Immature natural killer cell (primary cell): ENCODE results near the gene SLC22A1. TPM values are rescaled to one million over a fixed set of nuclear protein-coding genes. Genes with fewer than 3 reads are reported as not detected.
A peak's percentile ranks its signal among the peaks of the same experiment; 100 is the strongest.

Experiments used
- DNase-seq, 3 donors: peaks; one replicate each; pipeline ENCODE4 v3.0.0; 2022; ENCODE audit warnings: mixed read lengths in 1 of 3
- H3K27ac Mint-ChIP-seq, 6 donors: one replicate each; pipeline ENCODE4 v1.8.0; 2020; ENCODE audit warnings: mixed read lengths in 6 of 6, mild to moderate bottlenecking in 5 of 6, inconsistent platforms in 4 of 6, moderate library complexity in 3 of 6
- H3K27me3 Mint-ChIP-seq, 3 donors: one replicate each; pipeline ENCODE4 v1.8.0; 2020 to 2021; ENCODE audit warnings: low read depth in 3 of 3, mild to moderate bottlenecking in 3 of 3, mixed read lengths in 3 of 3, moderate library complexity in 3 of 3, inconsistent platforms in 1 of 3
- H3K36me3 Mint-ChIP-seq, 3 donors: one replicate each; pipeline ENCODE4 v1.8.0; 2020; ENCODE audit warnings: mixed read lengths in 3 of 3, inconsistent platforms in 2 of 3, mild to moderate bottlenecking in 2 of 3
- H3K4me1 Mint-ChIP-seq, 2 donors: one replicate each; pipeline ENCODE4 v1.8.0; 2020; ENCODE audit warnings: inconsistent platforms in 2 of 2, mild to moderate bottlenecking in 2 of 2, mixed read lengths in 2 of 2, moderate library complexity in 1 of 2
- H3K4me3 Mint-ChIP-seq, 5 donors: one replicate each; pipeline ENCODE4 v1.8.0; 2020; ENCODE audit warnings: mild to moderate bottlenecking in 5 of 5, mixed read lengths in 5 of 5, inconsistent platforms in 3 of 5, moderate library complexity in 3 of 5
- H3K9me3 Mint-ChIP-seq, 6 donors: one replicate each; pipeline ENCODE4 v1.8.0; 2020; ENCODE audit warnings: mild to moderate bottlenecking in 6 of 6, mixed read lengths in 6 of 6, inconsistent platforms in 4 of 6, moderate library complexity in 3 of 6
- polyA plus RNA-seq, 3 donors: library from polyadenylated mRNA; unstranded; fragments of 300-500 nt; fragmentation: Illumina TruSeq; gene quantifications; one replicate each; pipeline ENCODE4 v1.2.3, GENCODE V29; 2021

Gene SLC22A1
- 1 to 10 TPM in 1 of 3 donors, under 1 TPM in 1, not detected in 1; 0.44 to 2.1 TPM for polyA plus RNA-seq

GRCh38 chr6:160121558-160121957 is at the start of gene SLC22A1:
TSS of gene SLC22A1 (plus strand) at chr6:160121815. CDS start at chr6:160121936, 121 bp downstream.
- peak within 1 kb of the TSS in 1 of 6 donors; percentile 17 for H3K27ac Mint-ChIP-seq
- DNase-seq = no peak
- H3K4me3 Mint-ChIP-seq = no peak within 1 kb of the TSS
- H3K36me3 Mint-ChIP-seq = peaks cover 5 to 21% (median 5%) of the 10 kb centered on the region in 3 donors
- H3K27me3 Mint-ChIP-seq = peaks cover 2 to 5% (median 2%) of the 10 kb centered on the region in 3 donors
- H3K9me3 Mint-ChIP-seq = no peaks in the 10 kb centered on the region
- H3K4me1 Mint-ChIP-seq = no peaks in the 10 kb centered on the region

DNA sequence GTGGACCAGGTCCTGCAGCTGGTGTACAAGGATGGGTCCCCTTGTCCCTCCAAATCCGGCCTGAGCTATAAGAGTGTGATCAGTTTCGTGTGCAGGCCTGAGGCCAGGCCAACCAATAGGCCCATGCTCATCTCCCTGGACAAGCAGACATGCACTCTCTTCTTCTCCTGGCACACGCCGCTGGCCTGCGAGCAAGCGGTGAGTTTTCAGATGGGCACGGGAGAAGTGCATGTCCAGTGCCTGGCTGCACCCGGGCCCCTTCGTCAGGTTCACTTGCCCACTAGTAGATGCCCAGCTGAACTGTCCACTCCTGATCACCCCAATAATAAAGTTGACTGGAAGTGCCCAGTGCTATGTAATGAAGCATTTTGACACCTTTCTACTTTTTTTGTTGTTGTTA is 48.3 kb upstream of the SLC22A1 start:
- DNase-seq = no peak
- Mint-ChIP-seq H3K36me3 (peaks cover 21 to 80% (median 44%) of the 10 kb centered on the region in 3 donors), H3K9me3 (no peaks in the 10 kb centered on the region), H3K27me3 (peaks cover 3 to 20% (median 7%) of the 10 kb centered on the region in 3 donors), H3K27ac (peak overlapping the region in 1 of 6 donors; percentile 24), H3K4me3 (no peak overlapping the region), H3K4me1 (peaks cover 23 to 30% of the 10 kb centered on the region in 2 donors)

DNA sequence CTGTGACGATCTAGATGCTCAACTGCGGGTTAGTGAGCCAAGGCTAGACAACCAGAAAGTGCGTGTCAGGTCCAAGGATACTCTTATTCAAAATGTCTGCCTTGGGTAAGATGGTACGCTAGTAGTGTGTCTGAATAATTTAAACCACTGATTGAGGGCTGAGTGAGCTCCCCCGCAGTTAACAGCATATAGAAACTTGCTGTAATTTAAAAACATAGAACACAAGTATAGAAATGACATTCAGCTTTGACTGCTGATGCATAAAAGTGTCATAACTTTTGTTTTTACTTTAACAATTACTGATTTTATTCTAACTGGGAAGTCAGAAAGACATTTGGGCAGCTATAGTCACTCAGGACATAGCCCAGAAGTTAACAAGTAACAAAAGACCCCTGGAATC is 45.6 kb upstream of the SLC22A1 start:
- Mint-ChIP-seq H3K9me3 (no peaks in the 10 kb centered on the region), H3K27me3 (peaks cover 1 to 10% (median 8%) of the 10 kb centered on the region in 3 donors), H3K27ac (peak overlapping the region in 1 of 6 donors; percentile 17), H3K36me3 (peaks cover 22 to 73% (median 30%) of the 10 kb centered on the region in 3 donors), H3K4me3 (no peak overlapping the region), H3K4me1 (peaks cover 5 to 12% of the 10 kb centered on the region in 2 donors)
- no peak for DNase-seq

DNA sequence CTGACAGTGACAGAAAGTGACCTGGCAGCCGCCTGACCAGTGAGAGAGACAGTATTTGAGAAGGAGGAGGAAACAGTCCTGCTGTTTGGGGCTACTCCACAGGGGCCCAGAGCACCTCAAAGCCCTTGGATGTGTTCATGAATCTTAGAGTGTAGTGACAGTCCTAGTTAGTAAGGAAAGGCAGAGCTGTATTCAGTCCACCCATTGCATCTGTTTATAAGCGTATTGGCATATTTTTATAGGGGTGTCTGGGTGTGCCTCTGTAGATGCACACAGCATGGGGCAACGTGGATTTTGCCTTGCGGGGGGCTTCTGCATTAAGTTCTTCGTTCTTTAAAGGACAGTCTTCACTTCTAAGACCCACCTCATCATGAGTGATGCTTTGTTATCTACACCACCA is 44.6 kb upstream of the SLC22A1 start:
- no peak for DNase-seq
- Mint-ChIP-seq H3K36me3 (peaks cover 26 to 74% (median 33%) of the 10 kb centered on the region in 3 donors), H3K27me3 (peaks cover 1 to 10% (median 8%) of the 10 kb centered on the region in 3 donors), H3K27ac (peak overlapping the region in 3 of 6 donors; percentile 13 to 64 (median 45)), H3K4me3 (no peak overlapping the region), H3K9me3 (no peaks in the 10 kb centered on the region), H3K4me1 (peaks cover 4 to 16% of the 10 kb centered on the region in 2 donors)

- peaks cover 26 to 72% (median 34%) of the 10 kb centered on the region in 3 donors for H3K36me3 Mint-ChIP-seq
- no peak for DNase-seq
- H3K9me3 Mint-ChIP-seq = no peaks in the 10 kb centered on the region
- peaks cover 0 to 10% (median 8%) of the 10 kb centered on the region in 3 donors for H3K27me3 Mint-ChIP-seq
- H3K4me3 Mint-ChIP-seq = no peak overlapping the region
- peaks cover 4 to 16% of the 10 kb centered on the region in 2 donors for H3K4me1 Mint-ChIP-seq
- H3K27ac Mint-ChIP-seq = no peak overlapping the region
These were observed 44.1 kb upstream of the SLC22A1 start for GRCh38 chr6:160077526-160077925.

GRCh38 chr6:160078883-160079685 is 42.5 kb upstream of the SLC22A1 start:
- Mint-ChIP-seq H3K4me1 (peaks cover 11 to 13% of the 10 kb centered on the region in 2 donors), H3K27me3 (peaks cover 0 to 14% (median 9%) of the 10 kb centered on the region in 3 donors), H3K27ac (peak overlapping the region in 3 of 6 donors; percentile 23 to 67 (median 51)), H3K4me3 (no peak overlapping the region), H3K9me3 (no peaks in the 10 kb centered on the region), H3K36me3 (peaks cover 19 to 72% (median 33%) of the 10 kb centered on the region in 3 donors)
- no peak for DNase-seq

DNA sequence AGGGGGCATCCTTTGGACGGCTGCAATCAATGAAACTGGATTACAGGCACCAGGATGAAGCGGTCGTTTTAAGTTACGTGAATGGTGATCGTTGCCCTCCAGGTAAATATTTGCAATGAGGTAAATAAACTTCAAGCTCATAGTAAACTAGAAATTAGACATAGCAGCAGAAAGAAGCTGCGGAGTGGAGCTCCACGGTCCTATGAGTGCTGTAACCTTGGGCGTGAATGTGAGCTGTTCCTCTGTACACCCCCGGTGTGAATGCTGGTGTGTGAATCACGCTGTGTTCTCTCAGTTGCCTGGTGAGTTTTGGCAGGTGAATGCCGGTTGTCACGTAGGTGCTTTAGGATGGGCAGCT is 42.0 kb upstream of the SLC22A1 start:
- H3K27me3 Mint-ChIP-seq = peaks cover 0 to 18% (median 9%) of the 10 kb centered on the region in 3 donors
- no peak for DNase-seq
- H3K27ac Mint-ChIP-seq = peak overlapping the region in 2 of 6 donors; percentile 23 to 51
- H3K36me3 Mint-ChIP-seq = peaks cover 22 to 74% (median 34%) of the 10 kb centered on the region in 3 donors
- H3K4me1 Mint-ChIP-seq = peaks cover 8 to 11% of the 10 kb centered on the region in 2 donors
- no peak overlapping the region for H3K4me3 Mint-ChIP-seq
- no peaks in the 10 kb centered on the region for H3K9me3 Mint-ChIP-seq

DNA sequence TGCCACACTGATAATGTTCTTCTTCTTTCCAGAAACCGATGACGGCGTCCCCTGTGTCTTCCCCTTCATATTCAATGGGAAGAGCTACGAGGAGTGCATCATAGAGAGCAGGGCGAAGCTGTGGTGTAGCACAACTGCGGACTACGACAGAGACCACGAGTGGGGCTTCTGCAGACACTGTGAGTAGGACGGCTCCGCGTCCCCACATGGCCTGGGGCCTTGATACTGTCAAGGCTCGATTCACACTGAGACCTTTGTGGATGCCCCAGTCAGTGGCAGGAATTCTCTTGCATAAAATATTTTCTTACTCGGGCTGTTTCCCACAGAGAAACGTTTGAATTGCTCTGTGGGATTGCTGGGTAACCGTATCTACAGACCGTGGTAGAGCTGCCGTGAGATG is 41.5 kb upstream of the SLC22A1 start:
- no peak overlapping the region for H3K4me3 Mint-ChIP-seq
- H3K27me3 Mint-ChIP-seq = peaks cover 0 to 18% (median 9%) of the 10 kb centered on the region in 3 donors
- H3K4me1 Mint-ChIP-seq = peaks cover 10 to 14% of the 10 kb centered on the region in 2 donors
- DNase-seq = no peak
- H3K9me3 Mint-ChIP-seq = no peaks in the 10 kb centered on the region
- peaks cover 23 to 75% (median 33%) of the 10 kb centered on the region in 3 donors for H3K36me3 Mint-ChIP-seq
- H3K27ac Mint-ChIP-seq = peak overlapping the region in 1 of 6 donors; percentile 23

DNA sequence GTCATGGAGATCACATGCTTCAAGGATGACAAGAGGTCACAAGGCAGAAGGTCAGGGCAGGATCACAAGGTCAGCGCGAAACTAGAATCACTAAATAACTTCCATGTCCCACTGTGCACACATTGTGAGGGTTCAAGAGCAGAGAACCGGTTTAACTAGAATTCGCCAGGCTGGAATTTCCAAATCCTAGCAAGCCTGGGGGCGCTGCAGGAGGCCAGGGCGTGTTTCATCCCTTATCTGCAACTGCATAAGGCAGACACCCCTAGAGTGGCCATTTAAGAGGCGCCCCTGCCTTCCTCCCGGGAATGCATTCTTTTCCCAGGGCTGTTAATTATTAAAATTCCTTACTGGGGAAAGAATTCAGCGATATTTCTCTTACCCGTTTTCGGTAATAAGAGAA is 40.2 kb upstream of the SLC22A1 start:
- H3K4me3 Mint-ChIP-seq = no peak overlapping the region
- H3K27ac Mint-ChIP-seq = no peak overlapping the region
- DNase-seq = no peak
- H3K36me3 Mint-ChIP-seq = peaks cover 33 to 83% (median 36%) of the 10 kb centered on the region in 3 donors
- no peaks in the 10 kb centered on the region for H3K9me3 Mint-ChIP-seq
- peaks cover 23 to 27% of the 10 kb centered on the region in 2 donors for H3K4me1 Mint-ChIP-seq
- H3K27me3 Mint-ChIP-seq = peaks cover 0 to 21% (median 5%) of the 10 kb centered on the region in 3 donors

DNA sequence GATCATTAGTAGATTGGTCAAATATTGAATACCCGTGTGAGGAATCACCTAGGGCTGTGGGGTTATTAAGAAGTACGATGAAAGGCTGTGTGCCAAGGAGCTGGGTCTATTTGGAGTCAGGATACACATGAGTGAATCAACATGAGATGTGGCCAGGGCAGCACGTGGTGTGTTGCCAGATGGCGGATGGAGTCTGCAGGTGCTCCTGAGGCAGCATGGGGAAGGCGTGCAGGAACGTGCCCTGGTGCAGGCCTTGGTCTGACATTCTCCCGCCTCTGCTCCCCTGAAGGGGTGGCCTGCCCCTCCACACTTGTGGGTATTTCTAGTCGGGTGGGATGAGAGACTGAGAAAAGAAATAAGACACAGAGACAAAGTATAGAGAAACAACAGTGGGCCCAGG is 39.0 kb upstream of the SLC22A1 start:
- H3K27ac Mint-ChIP-seq = peak overlapping the region in 4 of 6 donors; percentile 5 to 59 (median 16)
- H3K36me3 Mint-ChIP-seq = peaks cover 30 to 83% (median 30%) of the 10 kb centered on the region in 3 donors
- peaks cover 24 to 32% of the 10 kb centered on the region in 2 donors for H3K4me1 Mint-ChIP-seq
- peaks cover 2 to 18% (median 5%) of the 10 kb centered on the region in 3 donors for H3K27me3 Mint-ChIP-seq
- no peak for DNase-seq
- no peak overlapping the region for H3K4me3 Mint-ChIP-seq
- no peaks in the 10 kb centered on the region for H3K9me3 Mint-ChIP-seq

DNA sequence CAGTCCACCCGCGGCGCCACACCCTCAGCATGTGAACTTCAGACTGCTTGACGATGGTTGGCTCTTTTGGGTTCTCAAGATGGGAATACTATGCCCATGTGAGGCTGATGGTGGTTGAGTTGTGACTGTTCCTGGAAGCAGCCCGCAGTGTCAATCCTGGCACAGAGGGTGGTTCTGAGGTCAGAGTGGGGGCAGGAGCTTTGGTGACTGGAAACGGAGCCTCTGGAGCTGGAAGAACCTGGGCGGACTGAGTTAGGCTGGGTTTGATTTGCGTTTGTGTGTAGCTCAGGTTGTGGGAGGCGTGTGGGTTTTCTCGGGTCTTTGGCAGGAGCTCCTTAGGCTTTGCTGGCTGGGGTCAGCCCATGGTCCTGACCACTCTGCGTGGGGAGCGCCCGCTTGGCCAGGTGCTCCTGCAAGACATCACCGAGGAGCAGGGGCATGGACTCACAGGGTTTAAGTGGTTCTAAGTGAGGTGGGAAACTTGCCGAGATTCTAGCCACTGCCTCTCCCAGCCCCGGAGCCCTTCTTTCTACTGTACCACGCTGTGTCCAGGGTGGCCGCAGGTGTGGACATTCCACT is 37.3 kb upstream of the SLC22A1 start:
- H3K27me3 Mint-ChIP-seq = peaks cover 2 to 16% (median 9%) of the 10 kb centered on the region in 3 donors
- no peak for DNase-seq
- no peaks in the 10 kb centered on the region for H3K9me3 Mint-ChIP-seq
- H3K36me3 Mint-ChIP-seq = peaks cover 33 to 84% (median 39%) of the 10 kb centered on the region in 3 donors
- peaks cover 24 to 35% of the 10 kb centered on the region in 2 donors for H3K4me1 Mint-ChIP-seq
- H3K27ac Mint-ChIP-seq = peak overlapping the region in 4 of 6 donors; percentile 54 to 93 (median 75)
- peak overlapping the region in 1 of 5 donors; percentile 5 for H3K4me3 Mint-ChIP-seq

DNA sequence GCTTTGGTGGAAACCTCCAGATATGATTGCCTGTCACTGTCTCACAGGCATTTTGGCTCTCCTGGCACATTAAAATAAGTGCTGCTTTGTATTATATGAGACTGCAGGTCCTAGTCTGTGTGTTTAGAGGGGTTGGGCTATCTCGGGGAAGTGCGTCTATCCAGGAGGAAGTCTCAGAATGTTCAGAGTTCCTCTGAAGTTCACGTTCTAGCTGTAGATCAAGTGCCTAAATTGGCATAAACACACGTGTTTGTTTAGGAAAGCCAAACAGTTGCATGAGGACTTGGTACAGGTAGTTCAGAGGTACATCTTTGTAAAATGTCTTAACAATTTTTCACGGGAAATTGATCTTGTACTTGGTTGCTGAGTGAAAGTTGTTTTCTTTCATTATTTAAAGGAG is 36.4 kb upstream of the SLC22A1 start:
- DNase-seq = no peak
- Mint-ChIP-seq H3K9me3 (no peaks in the 10 kb centered on the region), H3K27ac (peak overlapping the region; percentile 60 to 88 (median 80)), H3K27me3 (peaks cover 3 to 13% (median 9%) of the 10 kb centered on the region in 3 donors), H3K4me1 (peaks cover 24 to 35% of the 10 kb centered on the region in 2 donors), H3K36me3 (peaks cover 33 to 84% (median 48%) of the 10 kb centered on the region in 3 donors), H3K4me3 (peak overlapping the region; percentile 24 to 67 (median 51))

- H3K27ac Mint-ChIP-seq = peak overlapping the region; percentile 60 to 88 (median 80)
- H3K36me3 Mint-ChIP-seq = peaks cover 30 to 84% (median 52%) of the 10 kb centered on the region in 3 donors
- peaks cover 24 to 35% of the 10 kb centered on the region in 2 donors for H3K4me1 Mint-ChIP-seq
- no peaks in the 10 kb centered on the region for H3K9me3 Mint-ChIP-seq
- H3K4me3 Mint-ChIP-seq = peak overlapping the region; percentile 24 to 67 (median 51)
- peak; percentile 37 to 47 (median 38) for DNase-seq
- H3K27me3 Mint-ChIP-seq = peaks cover 3 to 13% (median 9%) of the 10 kb centered on the region in 3 donors
These were observed 35.7 kb upstream of the SLC22A1 start for GRCh38 chr6:160085713-160086505.
